Gastroesophageal sphincter (tissue), 4 donors: ENCODE results near the gene SIVA1. TPM values are rescaled to one million over a fixed set of nuclear protein-coding genes. Genes with fewer than 3 reads are reported as not detected.

Experiments used
- ATAC-seq: fragments of 150-250 bp; one replicate; pipeline ENCODE4 v1.9.1; 2016; ENCODE audit warnings: mild to moderate bottlenecking, moderate library complexity
- H3K27ac ChIP-seq, 4 donors: fragments of 200-600 bp; sonication (generic) in 3 of 4; 1 replicate in 3 of 4; 2 replicates in 1 of 4; pipeline ENCODE4 v1.5.1; 2016 to 2019
- H3K27me3 ChIP-seq: fragments of 200-600 bp; sonication (generic); one replicate; pipeline ENCODE4 v1.5.1; 2019
- H3K36me3 ChIP-seq, 2 donors: fragments of 200-600 bp; sonication (generic); one replicate each; pipeline ENCODE4 v1.5.1; 2019; ENCODE audit warnings: control low read depth in 1 of 2
- H3K4me1 ChIP-seq, 3 donors: fragments of 200-600 bp; sonication (generic); 1 replicate in 2 of 3; 2 replicates in 1 of 3; pipeline ENCODE4 v1.5.1; 2016 to 2019; ENCODE audit warnings: control low read depth in 2 of 3
- H3K4me3 ChIP-seq, 2 donors: fragments of 200-600 bp; sonication (generic); one replicate each; pipeline ENCODE4 v1.5.1; 2019; ENCODE audit warnings: mild to moderate bottlenecking in 1 of 2, moderate library complexity in 1 of 2
- H3K9me3 ChIP-seq, 3 donors: fragments of 200-600 bp; sonication (generic); one replicate each; pipeline ENCODE4 v1.5.1; 2017 to 2019; ENCODE audit warnings: control low read depth in 2 of 3
- CTCF ChIP-seq, 4 experiments: fragments of 200-600 bp in 2 of 4; fragments of 450-650 bp in 2 of 4; sonication (generic) in 1 of 4; IDR thresholded peaks; one replicate each; pipeline ENCODE4 v1.5.1; 2017 to 2019; ENCODE audit warnings: antibody characterized with exemption in 4 of 4, mild to moderate bottlenecking in 2 of 4, moderate library complexity in 2 of 4
- EP300 ChIP-seq: sonication (generic); formaldehyde crosslinking; IDR thresholded peaks from one replicate; pipeline ENCODE4 v1.6.1; 2017; ENCODE audit warnings: antibody characterized with exemption, mild to moderate bottlenecking
- POLR2A ChIP-seq, 2 donors: fragments of 450-650 bp; IDR thresholded peaks; one replicate each; pipeline ENCODE4 v1.6.1; 2017; ENCODE audit warnings: antibody characterized with exemption in 2 of 2, mild to moderate bottlenecking in 2 of 2, moderate library complexity in 1 of 2
- POLR2AphosphoS5 ChIP-seq: sonication (generic); formaldehyde crosslinking; IDR thresholded peaks from one replicate; pipeline ENCODE4 v1.6.1; 2017; ENCODE audit warnings: antibody characterized with exemption
- WGBS, 2 donors: methylation state at CpG; one replicate each; pipeline ENCODE4 v1.1.5; 2018; ENCODE audit warnings: low coverage in 1 of 2; 5-methylcytosine and 5-hydroxymethylcytosine counted together
- total RNA-seq, 4 donors: library from RNA; depleted of rRNA; stranded (reverse); fragments of >200 nt; gene quantifications; one replicate each; pipeline ENCODE4 v1.1.0, GENCODE V29; 2016

The SIVA1 gene
- total RNA-seq, 4 donors from 2014 or later = 188 to 513 (median 363) TPM

GRCh38 chr14:104710071-104710735 is 42.7 kb upstream of the SIVA1 start:
- peaks cover 0 to 81% of the 10 kb centered on the region in 2 donors for H3K36me3 ChIP-seq
- H3K27me3 ChIP-seq = no peaks in the 10 kb centered on the region
- no peaks in the 10 kb centered on the region for H3K9me3 ChIP-seq
- H3K4me1 ChIP-seq = peaks cover 0 to 38% (median 3%) of the 10 kb centered on the region in 3 donors
- no peak overlapping the region for H3K27ac ChIP-seq
- no peak overlapping the region for H3K4me3 ChIP-seq
- WGBS, 2 donors = 86 to 92% methylated on average over 5 to 12 of the region's 34 CpGs
- no peak for ATAC-seq
- TF ChIP-seq POLR2AphosphoS5 (no peak), CTCF (IDR thresholded peaks at IDR 0.05) (no peak), EP300 (no peak), POLR2A (IDR thresholded peaks at IDR 0.05) (no peak)

GRCh38 chr14:104712881-104713734 is 39.8 kb upstream of the SIVA1 start:
- Histone ChIP-seq H3K27ac (no peak overlapping the region), H3K4me1 (peaks cover 0 to 32% (median 3%) of the 10 kb centered on the region in 3 donors), H3K9me3 (no peaks in the 10 kb centered on the region), H3K36me3 (peaks cover 0 to 89% of the 10 kb centered on the region in 2 donors), H3K27me3 (no peaks in the 10 kb centered on the region), H3K4me3 (no peak overlapping the region)
- ATAC-seq = no peak
- 100% methylated on average over 3 of the region's 40 CpGs; no CpG with 5 or more reads in 1 of the 2 donors for WGBS, 2 donors
- TF ChIP-seq POLR2A (IDR thresholded peaks at IDR 0.05) = no peak

- no peak overlapping the region for H3K4me3 ChIP-seq
- no peaks in the 10 kb centered on the region for H3K9me3 ChIP-seq
- WGBS, 2 donors = no CpG with 5 or more reads among the region's 16 CpGs
- H3K36me3 ChIP-seq = peaks cover 0 to 98% of the 10 kb centered on the region in 2 donors
- peaks cover 0 to 23% (median 0%) of the 10 kb centered on the region in 3 donors for H3K4me1 ChIP-seq
- no peaks in the 10 kb centered on the region for H3K27me3 ChIP-seq
- no peak for ATAC-seq
- H3K27ac ChIP-seq = no peak overlapping the region
- TF ChIP-seq POLR2A (IDR thresholded peaks at IDR 0.05) = no peak
Measured at GRCh38 chr14:104714066-104714465, 38.9 kb upstream of the SIVA1 start.

GRCh38 chr14:104714681-104715080 is 38.3 kb upstream of the SIVA1 start:
- TF ChIP-seq EP300 = no peak
- TF ChIP-seq CTCF (IDR thresholded peaks at IDR 0.05) = no peak
- no peak for TF ChIP-seq POLR2AphosphoS5
- no peak for TF ChIP-seq POLR2A (IDR thresholded peaks at IDR 0.05)
- no peaks in the 10 kb centered on the region for H3K9me3 ChIP-seq
- no peak for ATAC-seq
- H3K36me3 ChIP-seq = peaks cover 0 to 99% of the 10 kb centered on the region in 2 donors
- no peak overlapping the region for H3K27ac ChIP-seq
- no peaks in the 10 kb centered on the region for H3K27me3 ChIP-seq
- WGBS, 2 donors = 100% methylated on average over 1 of the region's 31 CpGs; no CpG with 5 or more reads in 1 of the 2 donors
- H3K4me1 ChIP-seq = peaks cover 0 to 17% (median 0%) of the 10 kb centered on the region in 3 donors
- H3K4me3 ChIP-seq = no peak overlapping the region

- no peak for TF ChIP-seq EP300
- TF ChIP-seq POLR2A (IDR thresholded peaks at IDR 0.05) = no peak
- no peak for TF ChIP-seq POLR2AphosphoS5
- TF ChIP-seq CTCF (IDR thresholded peaks at IDR 0.05) = no peak
- Histone ChIP-seq H3K9me3 (no peaks in the 10 kb centered on the region), H3K4me1 (peaks cover 0 to 13% (median 0%) of the 10 kb centered on the region in 3 donors), H3K36me3 (peaks cover 0 to 99% of the 10 kb centered on the region in 2 donors), H3K4me3 (no peak overlapping the region), H3K27me3 (no peaks in the 10 kb centered on the region), H3K27ac (no peak overlapping the region)
- ATAC-seq = no peak
- WGBS, 2 donors = 67% methylated on average over 7 of the region's 18 CpGs; no CpG with 5 or more reads in 1 of the 2 donors
Measured at GRCh38 chr14:104715416-104715815, 37.5 kb upstream of the SIVA1 start.
